ENCODE results near the gene IFNK. TPM values are rescaled to one million over a fixed set of nuclear protein-coding genes. Genes with fewer than 3 reads are reported as not detected.

Gene IFNK
- total RNA-seq, 1 donor from 2014 or later, result not detected

DNA sequence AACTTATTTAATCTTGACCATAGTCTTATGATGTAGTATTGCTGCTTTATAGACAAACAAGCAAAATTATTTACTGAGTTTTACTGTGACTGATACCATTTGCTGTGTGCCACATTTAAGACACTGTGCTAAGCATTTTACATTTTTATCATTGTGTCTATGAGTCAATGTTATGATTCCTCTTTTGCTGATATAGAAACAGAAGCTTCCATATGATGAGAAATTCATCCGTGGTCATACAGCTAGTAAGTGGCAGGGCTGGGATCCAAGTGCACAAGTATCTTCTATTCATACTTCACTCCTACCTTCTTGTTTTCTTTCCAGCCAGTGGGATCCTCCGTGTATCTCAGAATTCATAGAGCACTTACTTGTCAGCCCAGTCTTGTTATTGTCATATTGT, 17.1 kb upstream of the IFNK start:
- FAIRE-seq (no peak), DNase-seq (ENCODE audit: low spot score in 2 of 2) (no peak)

DNA sequence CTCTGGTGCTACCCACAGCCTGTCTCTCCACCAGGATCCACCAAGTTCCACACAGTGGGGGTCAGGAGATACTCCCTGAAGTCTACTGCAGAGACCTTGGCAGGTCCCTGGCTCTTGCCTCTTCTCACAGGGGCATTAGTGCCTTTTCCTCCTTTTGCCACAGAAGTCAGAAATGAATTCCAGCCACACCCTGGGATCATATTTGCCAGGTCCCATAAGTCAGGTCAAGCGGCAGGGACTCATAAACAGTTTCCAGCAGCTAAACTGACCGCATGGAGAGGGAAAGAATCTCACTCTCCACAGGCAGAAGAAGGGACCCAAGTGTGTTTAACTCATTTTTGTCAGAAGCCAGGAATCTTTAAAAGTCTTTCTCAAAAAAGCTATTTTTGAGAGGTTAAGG, 13.3 kb upstream of the IFNK start:
- FAIRE-seq, result no peak

DNA sequence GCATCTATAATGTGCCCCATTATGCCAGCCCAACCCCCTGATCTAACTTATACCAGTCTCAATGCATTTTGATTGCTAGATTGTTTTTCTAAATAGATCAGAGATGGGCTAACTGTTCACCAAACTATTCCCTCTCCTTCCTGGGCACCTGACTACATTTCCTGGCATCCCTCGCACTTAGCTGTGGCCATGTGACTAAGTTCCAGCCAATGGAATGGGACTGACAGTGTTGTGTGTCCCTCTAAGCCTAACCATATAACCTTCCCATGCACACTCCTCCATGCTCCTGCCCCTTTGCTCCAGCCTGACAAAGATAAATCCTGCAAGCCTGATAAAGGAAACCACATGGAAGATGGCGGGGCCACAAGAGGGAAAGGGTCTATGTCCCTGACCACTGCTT, 12.3 kb upstream of the IFNK start:
- DNase-seq (ENCODE audit: low spot score in 2 of 2), result no peak
- no peak for FAIRE-seq

More for the DNA sequence above, 13.3 kb upstream of the IFNK start:
- DNase-seq (ENCODE audit: low spot score in 2 of 2), result no peak

DNA sequence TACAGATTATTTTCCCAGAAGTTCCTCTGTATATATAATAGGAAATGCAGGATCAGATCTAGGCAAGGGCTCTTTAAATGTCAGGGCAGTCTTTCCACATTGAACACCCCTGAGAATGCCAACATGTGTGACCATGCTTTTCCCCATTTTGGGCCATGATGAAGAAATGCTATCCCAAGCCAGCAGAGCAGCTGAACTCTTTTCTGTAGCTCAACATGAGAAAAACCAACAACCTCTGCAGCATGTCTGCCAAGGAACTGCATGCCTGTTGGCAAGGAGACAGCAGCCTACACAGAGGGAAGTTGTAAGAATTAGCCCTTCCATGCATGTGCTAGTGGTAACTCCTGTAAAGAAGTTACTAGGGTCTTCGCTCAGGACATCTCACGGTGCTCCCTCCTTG, 9.5 kb upstream of the IFNK start:
- FAIRE-seq, result no peak

DNA sequence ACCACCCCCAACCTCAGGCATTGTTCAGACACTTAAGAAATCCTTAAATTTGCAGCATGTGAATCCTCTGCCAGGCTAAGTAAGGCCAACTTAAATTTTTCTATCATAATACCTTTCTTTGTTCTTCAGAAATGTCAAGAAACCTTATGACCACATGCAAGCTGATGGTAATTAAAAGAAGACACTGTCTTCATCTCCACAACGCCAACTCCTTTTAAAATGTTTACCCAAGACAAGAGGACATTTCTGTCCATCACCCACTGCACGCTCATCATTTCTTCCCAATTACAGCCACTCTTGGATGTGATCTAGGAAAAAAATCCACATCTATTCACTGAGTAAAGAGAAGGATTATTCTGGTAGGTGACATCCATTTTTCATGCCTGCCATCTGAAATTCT, 6.1 kb upstream of the IFNK start:
- no peak for FAIRE-seq

More for the DNA sequence above, 9.5 kb upstream of the IFNK start:
- DNase-seq (ENCODE audit: low spot score in 2 of 2), result no peak

DNA sequence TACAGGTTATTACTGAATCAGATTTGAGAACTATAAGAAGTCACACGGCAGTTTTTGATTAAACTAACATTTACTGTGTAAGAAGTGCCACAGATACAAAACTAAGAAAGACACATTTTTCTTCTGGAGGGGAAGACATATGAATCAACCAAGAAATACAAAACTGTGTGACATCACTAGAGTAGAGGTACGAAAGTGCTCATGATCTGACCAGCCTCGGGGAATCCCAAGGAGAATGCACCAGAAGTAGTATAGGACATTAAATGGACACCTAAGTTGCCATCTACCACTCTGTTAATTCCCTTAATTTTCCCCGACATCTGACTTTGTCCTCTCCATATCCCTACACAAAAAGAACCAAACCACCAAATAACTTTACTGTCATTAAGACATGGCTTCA, 5.3 kb upstream of the IFNK start:
- no peak for DNase-seq (ENCODE audit: low spot score in 2 of 2)
- FAIRE-seq, result no peak

More for the DNA sequence above, 6.1 kb upstream of the IFNK start:
- no peak for DNase-seq (ENCODE audit: low spot score in 2 of 2)

DNA sequence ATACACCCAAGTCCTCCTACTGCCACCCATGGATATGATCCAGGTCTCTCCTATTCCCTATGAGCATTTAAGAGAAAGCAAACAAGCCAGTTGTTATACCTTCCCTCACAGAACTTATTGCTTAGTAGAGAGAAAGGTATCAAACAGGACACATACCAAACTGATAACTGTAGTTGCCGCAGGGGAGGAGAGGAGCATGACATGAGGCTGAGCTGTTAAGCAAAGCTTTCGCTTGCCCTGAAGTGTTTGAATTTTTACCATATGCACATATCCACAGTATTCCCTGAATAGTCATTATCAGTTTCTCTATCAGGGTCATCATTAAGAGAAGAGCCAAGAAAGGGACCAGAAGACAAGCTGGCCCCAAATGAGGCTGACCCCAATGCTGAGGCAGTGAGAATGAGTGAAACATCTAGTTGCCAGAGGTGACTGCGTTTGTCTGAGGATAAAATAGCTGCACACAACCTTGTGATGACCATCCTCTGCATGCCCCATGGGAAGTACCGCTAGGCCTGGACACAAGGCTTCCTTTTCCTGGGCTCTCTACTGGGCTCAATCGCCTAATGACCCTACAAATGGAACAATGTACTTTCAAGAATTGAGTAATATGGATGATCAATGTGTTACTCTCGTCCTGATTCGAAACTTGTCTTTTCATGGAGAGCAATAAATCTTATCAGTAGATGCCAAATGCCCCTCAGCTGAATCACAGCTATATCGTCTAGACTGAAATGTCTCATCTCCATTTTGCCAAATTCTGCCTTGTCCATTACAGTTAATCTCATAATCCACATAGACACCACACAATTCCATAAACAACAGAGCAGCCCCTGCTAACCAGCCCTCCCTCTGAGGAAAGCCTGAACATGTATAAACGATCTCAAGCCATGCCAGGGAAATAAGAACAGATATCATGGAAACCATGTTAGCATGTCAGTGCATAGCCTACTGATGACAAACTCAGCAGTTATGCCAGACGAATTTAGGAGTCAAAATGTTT, 4.3 kb upstream of the IFNK start:
- no peak for DNase-seq (ENCODE audit: low spot score in 2 of 2)
- no peak for FAIRE-seq

DNA sequence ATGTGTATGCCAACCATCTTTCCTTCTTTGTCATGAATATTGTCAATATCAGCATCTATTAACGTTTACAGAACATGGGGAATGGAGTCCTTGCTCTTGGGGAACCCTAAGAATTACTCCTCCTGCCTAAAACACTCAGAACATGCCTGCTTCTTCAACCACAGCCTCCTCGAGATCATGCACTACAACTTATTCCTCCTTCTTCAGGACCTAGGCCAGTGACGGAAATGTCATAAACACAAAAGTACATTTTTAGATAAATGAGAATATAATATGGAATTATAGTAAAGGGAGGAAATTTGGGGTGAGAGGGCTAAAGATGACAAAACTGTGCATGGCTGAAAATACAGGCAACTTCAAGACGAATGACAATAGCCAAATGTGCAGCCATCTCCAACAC, 3.1 kb upstream of the IFNK start:
- DNase-seq (ENCODE audit: low spot score in 2 of 2) (no peak), FAIRE-seq (no peak)

DNA sequence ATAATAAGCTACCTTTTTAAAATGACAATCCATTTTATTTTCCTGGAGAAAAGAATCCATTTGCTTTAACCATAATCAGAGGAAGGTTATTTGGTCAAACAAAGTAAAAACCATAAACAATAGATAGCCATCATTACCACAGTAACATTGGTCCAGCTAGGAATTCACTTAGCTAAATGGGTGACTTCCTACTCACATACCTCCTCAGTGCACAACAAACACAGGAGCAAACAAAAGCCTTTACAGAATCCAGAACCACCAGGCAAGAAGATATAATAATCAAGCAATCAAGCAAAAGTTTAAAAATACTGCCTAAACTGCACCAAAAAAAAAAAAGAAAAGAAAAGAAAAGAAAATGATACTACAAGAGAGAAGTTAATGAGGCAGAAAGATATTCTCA, 949 bp upstream of the IFNK start:
- FAIRE-seq, result no peak
- no peak for DNase-seq (ENCODE audit: low spot score in 2 of 2)

DNA sequence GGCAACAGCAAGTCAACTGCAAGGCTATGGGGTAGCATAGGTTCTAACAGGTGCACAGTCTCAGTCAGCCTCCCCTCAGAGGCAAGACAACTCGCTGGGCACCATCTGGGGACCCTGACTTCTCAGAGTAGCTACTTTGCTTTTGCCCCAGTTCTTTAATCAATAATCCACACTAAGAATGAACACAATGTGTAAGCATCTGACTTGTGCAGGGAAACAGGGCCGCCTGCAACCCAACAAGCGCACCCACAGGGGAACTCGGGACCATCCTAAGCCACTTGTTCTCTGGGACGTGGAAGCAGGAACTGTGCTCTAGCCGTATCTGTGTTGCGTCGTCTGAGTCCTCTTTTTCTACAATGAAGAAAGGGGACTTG, 3.6 kb downstream of the IFNK start:
- DNase-seq (ENCODE audit: low spot score in 2 of 2), result no peak

DNA sequence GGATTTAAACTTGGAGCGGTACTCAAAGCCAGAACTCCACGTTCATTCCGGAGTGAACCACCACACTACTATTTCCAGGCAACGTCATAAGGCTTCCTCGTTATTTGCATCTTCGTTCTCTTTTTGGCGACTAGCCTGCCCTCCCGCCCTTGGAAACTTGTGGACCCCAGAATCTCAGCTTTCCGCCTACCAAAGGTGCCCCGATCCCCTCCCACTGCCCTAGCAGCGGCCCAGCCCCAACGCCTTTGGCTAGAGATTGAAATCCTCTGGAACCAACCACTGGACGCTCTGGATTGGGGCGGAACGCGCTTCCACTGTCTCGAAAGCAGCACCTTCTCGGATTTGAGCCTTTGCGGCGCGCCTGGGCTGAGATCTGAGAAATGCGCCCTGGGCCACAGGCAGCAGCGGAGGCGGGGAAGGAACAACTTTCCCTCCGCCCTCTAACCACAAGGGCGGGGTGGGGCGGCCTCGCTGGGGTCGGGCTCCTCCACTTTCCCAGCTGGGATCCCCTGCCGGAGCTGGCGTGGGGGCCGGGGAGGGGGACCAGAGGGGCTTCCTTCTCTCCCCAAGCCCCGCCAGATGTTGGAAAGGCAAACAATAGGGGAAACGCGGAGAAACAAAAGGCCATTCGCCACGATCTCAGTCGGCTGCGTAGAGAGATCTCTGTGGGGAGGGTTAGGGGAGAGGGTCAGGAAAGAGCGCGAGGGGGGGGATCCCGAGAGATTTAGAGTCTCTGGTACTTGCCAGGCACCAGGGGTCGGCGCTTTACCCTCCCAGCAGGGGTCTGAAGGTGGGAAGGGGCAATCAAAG, 4.2 kb downstream of the IFNK start:
- FAIRE-seq (no peak), DNase-seq (ENCODE audit: low spot score in 2 of 2) (peak; percentile 57 to 59)

More for the DNA sequence above, 3.6 kb downstream of the IFNK start:
- FAIRE-seq, result no peak

DNA sequence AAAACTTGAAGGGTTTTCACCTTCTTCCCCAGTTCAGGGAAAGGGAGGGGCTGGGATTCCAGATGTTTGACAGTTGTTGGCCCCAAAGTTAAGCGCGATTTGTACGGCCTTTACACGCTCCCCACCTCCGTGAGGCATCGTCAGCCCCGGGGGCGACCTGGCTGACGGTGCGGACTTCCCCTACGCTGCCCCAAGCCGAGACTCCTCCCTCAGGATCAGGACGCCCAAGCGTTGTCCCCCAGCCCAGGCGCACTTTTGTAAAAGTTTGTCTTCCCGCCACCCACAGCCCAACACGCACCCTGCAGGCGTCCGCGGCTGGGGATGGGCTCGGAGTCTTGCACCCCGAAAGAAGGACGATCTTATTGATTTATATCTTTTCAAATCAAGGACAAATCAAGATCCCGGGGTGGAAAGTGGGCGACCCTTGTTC, 4.8 kb downstream of the IFNK start:
- FAIRE-seq (no peak), DNase-seq (ENCODE audit: low spot score in 2 of 2) (peak; percentile 57 to 59)

DNA sequence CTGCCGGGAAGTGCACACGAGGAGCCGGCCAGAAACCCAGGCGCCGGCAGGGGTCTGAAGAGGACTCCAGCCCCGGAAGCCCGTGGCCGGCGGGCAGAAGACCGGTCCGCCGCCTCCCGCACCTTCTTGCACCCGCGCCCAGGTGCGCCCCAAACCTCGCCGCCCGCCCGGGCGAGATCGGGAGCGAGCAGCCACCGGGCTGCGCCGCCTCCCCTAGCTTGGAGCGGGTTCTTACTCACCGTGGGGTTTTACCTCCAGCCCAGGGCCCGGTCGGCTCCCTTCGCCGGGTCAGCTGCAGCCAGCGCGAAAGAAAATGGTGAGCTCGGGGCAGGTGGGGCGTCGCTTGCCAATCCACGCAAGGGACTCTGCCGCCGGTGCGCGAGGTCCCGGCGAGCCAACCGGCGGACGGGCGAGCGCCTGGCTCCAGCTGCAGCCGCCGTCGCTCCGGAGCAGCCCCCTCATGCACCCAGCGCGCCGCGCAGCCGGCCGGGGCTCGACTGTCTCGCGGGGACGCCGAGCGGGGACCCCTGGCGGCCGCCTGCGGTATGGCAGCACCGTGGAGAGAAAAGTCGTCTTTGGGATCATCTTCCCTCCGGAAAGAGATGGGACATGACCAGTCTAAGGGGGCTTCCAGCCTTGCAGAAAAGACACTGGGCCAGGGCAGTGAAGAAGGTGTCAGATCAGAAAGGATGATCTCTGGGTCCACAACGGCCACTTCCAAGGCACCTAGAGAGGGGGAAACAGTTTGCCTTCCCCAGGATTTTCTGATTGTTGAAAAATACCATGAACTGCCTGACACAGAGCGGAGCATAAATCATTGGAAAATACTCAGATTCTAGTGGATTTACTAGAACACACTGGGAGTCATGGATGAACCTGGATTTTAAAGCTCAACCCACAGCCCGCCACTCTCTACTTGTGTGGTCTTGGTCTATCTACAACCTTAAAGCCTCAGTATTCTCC, 5.5 kb downstream of the IFNK start, which contains the start of gene MOB3B:
TSS of gene MOB3B (minus strand) at position 499 of the 963 bp plus-strand sequence. CDS start 74,264 bp downstream, outside the sequence.
- peak; percentile 78 to 79 for DNase-seq (ENCODE audit: low spot score in 2 of 2)
- FAIRE-seq, result no peak

DNA sequence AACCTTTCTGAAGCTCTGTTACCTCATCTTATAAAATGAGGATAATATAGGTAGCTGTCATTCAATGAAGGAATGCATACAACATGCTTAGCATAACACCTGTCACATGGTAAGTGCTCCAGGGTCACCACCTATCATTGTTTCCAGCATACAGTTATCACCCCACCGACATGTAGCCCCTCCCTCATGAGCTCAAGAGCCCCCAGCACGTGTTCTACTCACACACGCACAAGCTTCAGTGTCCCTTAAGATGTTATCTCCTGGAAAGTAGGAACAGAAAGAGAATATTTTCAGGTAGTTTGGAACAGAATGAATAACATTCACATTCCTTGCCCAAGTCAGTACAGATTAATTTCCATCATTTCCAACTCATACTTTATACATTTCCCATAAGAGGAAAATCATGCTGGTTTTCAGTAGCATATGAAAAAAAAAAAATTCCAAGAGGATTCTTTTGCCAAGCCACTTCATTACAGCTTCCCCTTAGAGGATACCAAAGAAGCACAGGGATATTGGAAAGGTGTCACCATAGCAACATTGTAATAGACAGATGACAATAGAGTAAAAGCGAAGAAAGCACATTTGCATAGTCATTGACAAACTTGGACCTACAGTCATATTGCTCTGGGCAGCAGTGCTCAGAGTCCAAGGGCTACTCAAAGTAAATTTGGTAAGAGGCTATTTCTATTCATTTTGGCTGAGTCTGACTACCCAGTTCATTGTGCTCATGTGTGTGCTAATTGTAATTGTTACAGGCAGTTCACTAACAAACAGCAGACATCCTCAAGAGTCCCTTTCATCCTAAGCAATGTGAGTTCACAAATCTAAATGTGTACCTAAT, 7.0 kb downstream of the IFNK start:
- DNase-seq (ENCODE audit: low spot score in 2 of 2) (no peak), FAIRE-seq (no peak)

DNA sequence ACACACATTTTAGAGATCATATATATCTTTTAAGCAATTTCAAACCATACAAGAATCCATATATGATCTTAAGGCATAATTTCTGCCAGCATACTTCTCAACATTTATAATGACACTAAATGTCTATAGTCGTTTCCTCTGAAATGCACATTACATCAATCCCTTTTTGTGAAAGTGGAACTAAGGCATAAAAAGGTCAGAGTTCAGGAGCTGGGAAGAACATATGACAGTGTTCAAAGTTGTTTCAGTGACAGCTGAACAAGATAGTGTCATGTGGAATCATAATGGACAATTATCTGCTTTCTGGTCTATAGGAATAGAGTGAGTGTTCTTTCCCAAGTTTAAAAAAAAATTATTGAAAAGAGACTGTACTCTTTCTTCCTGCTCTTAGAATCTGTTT, 8.0 kb downstream of the IFNK start:
- DNase-seq (ENCODE audit: low spot score in 2 of 2) (no peak), FAIRE-seq (peak; percentile 69)

DNA sequence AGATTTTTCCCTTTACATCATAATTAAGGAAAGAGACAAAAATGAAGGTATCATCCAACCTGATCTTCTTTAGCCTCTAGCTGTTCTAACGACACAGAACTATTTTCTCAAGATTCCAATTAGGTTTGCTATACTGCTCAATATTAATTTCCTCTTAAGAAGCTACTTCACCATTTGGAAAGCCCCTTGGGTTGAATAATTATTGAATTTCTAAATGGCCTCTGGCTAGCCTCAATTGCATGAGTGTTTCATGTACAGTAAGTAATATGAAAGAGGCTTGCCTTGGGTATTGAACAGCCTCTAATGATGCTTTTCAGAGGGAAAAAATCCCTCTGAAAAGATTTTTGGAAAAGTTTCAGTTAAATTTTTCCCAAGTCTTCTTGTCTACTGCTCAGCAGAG, 9.2 kb downstream of the IFNK start:
- DNase-seq (ENCODE audit: low spot score in 2 of 2) (no peak), FAIRE-seq (no peak)

DNA sequence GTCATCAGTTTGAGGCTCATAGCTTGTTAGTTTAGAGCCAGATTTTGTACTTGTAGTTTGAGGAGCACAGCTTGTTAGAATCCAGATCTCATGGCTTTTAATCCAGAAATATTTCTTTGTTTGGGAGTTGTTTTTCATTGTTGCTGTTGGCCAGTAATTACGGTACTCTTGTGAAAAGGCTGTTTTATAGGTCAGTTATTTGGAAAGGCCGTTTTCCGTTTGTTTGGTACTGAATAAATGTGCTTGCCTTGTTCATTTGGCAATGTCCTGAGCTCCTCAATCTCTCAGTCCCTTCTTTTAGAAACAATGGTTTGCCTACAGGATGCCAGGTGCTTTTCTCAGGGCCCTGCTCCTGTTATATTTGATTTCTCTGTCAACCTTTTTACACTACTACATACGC, 10.0 kb downstream of the IFNK start:
- no peak for DNase-seq (ENCODE audit: low spot score in 2 of 2)
- no peak for FAIRE-seq

DNA sequence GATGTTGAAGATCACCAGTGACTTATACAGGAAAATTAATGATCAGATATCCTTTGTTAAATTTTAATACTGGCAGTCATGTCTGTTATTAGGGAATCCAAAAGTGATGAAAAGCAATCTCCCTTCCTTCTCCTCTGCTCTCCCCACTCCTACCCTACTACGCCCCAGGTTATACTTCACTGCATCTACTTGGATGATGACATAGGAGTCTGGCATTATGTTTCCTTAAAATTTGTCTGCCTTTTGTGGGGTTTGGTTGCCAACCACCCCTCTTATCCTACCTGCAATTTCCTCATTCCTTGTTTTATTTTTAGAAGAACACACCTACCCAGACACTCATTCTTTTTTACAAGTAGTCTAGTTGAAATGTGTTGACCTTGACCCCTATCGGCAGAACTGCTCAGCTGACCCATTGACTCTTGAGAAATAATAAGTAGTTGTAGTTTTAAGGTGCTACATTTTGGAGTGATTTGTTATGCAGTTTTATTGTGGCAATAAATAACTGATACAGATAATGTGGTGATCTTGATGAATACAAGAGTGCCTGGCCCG, 10.6 kb downstream of the IFNK start:
- DNase-seq (ENCODE audit: low spot score in 2 of 2), result no peak
- no peak for FAIRE-seq

DNA sequence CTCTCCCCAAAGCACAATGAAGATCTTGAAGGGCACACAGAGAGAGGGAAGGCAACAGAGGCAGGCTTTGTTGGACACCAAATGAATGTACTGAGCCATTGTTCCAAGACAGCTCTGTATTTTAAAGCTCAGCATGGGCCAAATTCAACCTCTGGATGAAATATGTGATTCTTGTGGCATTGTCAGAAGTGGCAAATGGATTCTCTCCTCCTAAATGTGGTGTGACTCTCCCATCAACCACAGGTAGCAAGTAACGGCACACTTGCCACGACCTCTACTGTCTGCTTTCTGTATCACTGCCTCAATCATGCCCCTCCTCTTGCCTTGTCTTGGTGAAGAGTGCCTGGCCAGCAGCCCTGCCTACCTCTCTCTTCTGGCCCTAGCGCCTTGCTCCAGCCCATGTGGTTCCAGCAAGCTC, 11.6 kb downstream of the IFNK start:
- no peak for DNase-seq (ENCODE audit: low spot score in 2 of 2)
- FAIRE-seq, result no peak
